ENCODE measurements around the gene RASSF8.

Gene RASSF8

GRCh38 chr12:26116829-26117715, 158.6 kb downstream of the RASSF8 start:
- no peak overlapping the region for H3K4me3 ChIP-seq (ENCODE audit: low read depth, low read length)
- no peak for DNase-seq (ENCODE audit: low read depth)

- no peak for DNase-seq (ENCODE audit: low read depth)
- no peak overlapping the region for H3K4me3 ChIP-seq (ENCODE audit: low read depth, low read length)
Measured at GRCh38 chr12:26118308-26118707, 159.8 kb downstream of the RASSF8 start.

- H3K4me3 ChIP-seq (ENCODE audit: low read depth, low read length): no peak overlapping the region
- DNase-seq (ENCODE audit: low read depth): no peak
Measured at GRCh38 chr12:26119391-26119989, 161.0 kb downstream of the RASSF8 start.

GRCh38 chr12:26120561-26121274, 162.2 kb downstream of the RASSF8 start:
- no peak overlapping the region for H3K4me3 ChIP-seq (ENCODE audit: low read depth, low read length)
- DNase-seq (ENCODE audit: low read depth): no peak

GRCh38 chr12:26121323-26122060, 163.0 kb downstream of the RASSF8 start:
- peak overlapping the region; percentile 72 for H3K4me3 ChIP-seq (ENCODE audit: low read depth, low read length)
- no peak for DNase-seq (ENCODE audit: low read depth)

- H3K4me3 ChIP-seq (ENCODE audit: low read depth, low read length): peak overlapping the region; percentile 72
- no peak for DNase-seq (ENCODE audit: low read depth)
Measured at GRCh38 chr12:26122061-26122680, 163.7 kb downstream of the RASSF8 start.

- peak; percentile 50 for DNase-seq (ENCODE audit: low read depth)
Measured at GRCh38 chr12:26122681-26123481, 164.4 kb downstream of the RASSF8 start.

GRCh38 chr12:26123482-26123980, 165.0 kb downstream of the RASSF8 start:
- DNase-seq (ENCODE audit: low read depth): no peak
- peak overlapping the region; percentile 72 for H3K4me3 ChIP-seq (ENCODE audit: low read depth, low read length)

More at GRCh38 chr12:26122681-26123481, 164.4 kb downstream of the RASSF8 start:
- peak overlapping the region; percentile 72 for H3K4me3 ChIP-seq (ENCODE audit: low read depth, low read length)

GRCh38 chr12:26124446-26125399, 166.2 kb downstream of the RASSF8 start, which contains the start of gene BHLHE41:
Gene BHLHE41, minus strand, starts transcription at chr12:26125037. Its CDS starts 258 bp downstream, at chr12:26124779.
- no peak for DNase-seq (ENCODE audit: low read depth)
- peak within 1 kb of the TSS; percentile 72 for H3K4me3 ChIP-seq (ENCODE audit: low read depth, low read length)

- DNase-seq (ENCODE audit: low read depth): no peak
- H3K4me3 ChIP-seq (ENCODE audit: low read depth, low read length): peak overlapping the region; percentile 72
Measured at GRCh38 chr12:26125400-26126339, 167.2 kb downstream of the RASSF8 start.

- H3K4me3 ChIP-seq (ENCODE audit: low read depth, low read length): peak overlapping the region; percentile 72
- DNase-seq (ENCODE audit: low read depth): peak; percentile 49
Measured at GRCh38 chr12:26126340-26127284, 168.1 kb downstream of the RASSF8 start.

- no peak overlapping the region for H3K4me3 ChIP-seq (ENCODE audit: low read depth, low read length)
- DNase-seq (ENCODE audit: low read depth): no peak
Measured at GRCh38 chr12:26127404-26127803, 168.9 kb downstream of the RASSF8 start.

- no peak for DNase-seq (ENCODE audit: low read depth)
- no peak overlapping the region for H3K4me3 ChIP-seq (ENCODE audit: low read depth, low read length)
Measured at GRCh38 chr12:26128168-26128567, 169.7 kb downstream of the RASSF8 start.

All from skeletal muscle cell (primary cell).